ENCODE data around the gene NUDT16L1. TPM values are rescaled to one million over a fixed set of nuclear protein-coding genes. Genes with fewer than 3 reads are reported as not detected.

Gene NUDT16L1
- total and polyA plus RNA-seq, 12 donors: 16.3 to 99.3 (median 51.6) TPM

DNA sequence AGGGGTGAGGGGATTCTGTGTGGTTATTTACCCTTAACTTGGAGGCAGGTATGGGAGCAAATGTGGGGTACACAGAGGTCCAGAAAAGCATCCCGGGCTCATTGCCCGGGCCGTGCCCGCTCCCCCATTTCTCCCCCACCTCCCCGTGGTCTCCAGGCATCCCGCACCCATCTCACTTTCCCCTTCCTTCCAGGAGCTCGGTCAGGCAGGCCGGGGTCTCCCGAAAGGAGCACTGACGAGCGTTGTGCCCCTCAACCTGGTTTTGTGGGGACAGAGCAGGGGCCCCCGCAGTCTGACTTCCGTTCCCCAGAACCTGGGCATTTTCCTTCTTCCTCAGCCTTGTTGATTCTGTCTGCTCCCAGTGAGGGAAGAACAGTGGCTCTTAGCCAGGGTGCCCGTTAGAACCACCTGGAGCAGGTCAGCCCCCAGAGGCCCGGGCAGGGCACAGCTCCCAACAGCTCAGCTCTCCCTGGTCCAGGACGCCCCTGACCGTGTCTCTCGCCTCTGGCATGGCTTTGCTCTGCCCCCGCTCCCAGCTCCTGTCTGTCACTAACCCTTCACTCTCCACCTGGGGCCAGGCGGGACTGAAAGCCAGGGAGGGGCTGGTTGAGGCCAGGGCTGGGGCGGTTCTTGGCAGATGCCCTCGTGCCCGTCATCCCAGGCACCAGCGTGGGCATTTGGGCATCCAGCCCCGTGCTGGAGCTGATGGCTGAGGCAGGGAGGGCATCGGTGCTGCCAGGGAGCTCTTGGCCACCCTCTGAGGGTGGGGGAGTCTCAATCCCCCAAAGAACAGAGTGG is 12.5 kb upstream of the NUDT16L1 start:
- H3K27me3 ChIP-seq: no peaks in the 10 kb centered on the region
- peak overlapping the region in 1 of 4 donors; percentile 33 for H3K4me3 ChIP-seq
- H3K36me3 ChIP-seq (replicated peaks in 1 of 2): peaks cover 0 to 64% of the 10 kb centered on the region in 2 donors
- WGBS, 4 donors: 83 to 89% (median 85%) methylated on average over 20 to 26 of the region's 26 CpGs
- H3K4me1 ChIP-seq (replicated peaks in 1 of 2): peaks cover 20 to 26% of the 10 kb centered on the region in 2 donors
- no peak for DNase-seq
- peak overlapping the region in 3 of 5 donors; percentile 46 to 84 (median 77) for H3K27ac ChIP-seq
- TF ChIP-seq, protein P1, sequence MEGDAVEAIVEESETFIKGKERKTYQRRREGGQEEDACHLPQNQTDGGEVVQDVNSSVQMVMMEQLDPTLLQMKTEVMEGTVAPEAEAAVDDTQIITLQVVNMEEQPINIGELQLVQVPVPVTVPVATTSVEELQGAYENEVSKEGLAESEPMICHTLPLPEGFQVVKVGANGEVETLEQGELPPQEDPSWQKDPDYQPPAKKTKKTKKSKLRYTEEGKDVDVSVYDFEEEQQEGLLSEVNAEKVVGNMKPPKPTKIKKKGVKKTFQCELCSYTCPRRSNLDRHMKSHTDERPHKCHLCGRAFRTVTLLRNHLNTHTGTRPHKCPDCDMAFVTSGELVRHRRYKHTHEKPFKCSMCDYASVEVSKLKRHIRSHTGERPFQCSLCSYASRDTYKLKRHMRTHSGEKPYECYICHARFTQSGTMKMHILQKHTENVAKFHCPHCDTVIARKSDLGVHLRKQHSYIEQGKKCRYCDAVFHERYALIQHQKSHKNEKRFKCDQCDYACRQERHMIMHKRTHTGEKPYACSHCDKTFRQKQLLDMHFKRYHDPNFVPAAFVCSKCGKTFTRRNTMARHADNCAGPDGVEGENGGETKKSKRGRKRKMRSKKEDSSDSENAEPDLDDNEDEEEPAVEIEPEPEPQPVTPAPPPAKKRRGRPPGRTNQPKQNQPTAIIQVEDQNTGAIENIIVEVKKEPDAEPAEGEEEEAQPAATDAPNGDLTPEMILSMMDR (IDR thresholded peaks at IDR 0.05): no peak
- no peak for TF ChIP-seq POLR2A (IDR thresholded peaks at IDR 0.05)
- intact Hi-C loops (cut with DNase I): loop anchor here in 1 of 2 donors (5.0 kb wide), 1 partner anchor 54 kb away; no protein-coding TSS in a partner anchor
- no peaks in the 10 kb centered on the region for H3K9me3 ChIP-seq (replicated peaks in 1 of 3)

DNA sequence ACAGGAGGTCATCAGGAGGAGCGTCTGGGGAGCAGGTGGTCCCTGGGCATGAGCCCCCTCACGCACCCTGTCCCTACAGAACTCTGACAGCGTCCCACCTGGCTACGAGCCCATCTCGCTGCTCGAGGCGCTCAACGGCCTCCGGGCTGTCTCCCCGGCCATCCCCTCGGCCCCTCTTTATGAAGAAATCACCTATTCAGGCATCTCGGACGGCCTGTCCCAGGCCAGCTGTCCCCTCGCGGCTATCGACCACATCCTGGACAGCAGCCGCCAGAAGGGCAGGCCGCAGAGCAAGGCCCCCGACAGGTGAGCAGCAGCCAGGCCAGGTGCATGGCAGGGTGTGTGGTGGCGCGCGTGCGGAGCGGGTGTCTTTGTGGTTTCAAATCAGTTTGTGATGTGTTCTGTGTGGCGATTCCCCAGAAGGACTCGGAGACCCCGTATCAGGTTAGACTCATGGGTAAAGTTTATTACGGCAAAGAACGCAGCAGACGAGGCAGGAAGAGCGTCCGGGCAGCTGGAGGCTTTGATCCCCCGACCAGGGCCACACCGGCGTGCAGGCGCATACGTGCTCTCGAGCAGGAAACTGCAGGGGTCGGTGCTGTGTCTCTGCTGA is 11.8 kb upstream of the NUDT16L1 start:
- DNase-seq: peak in 1 of 7 donors; percentile 12

GRCh38 chr16:4682084-4682591 is 11.2 kb upstream of the NUDT16L1 start:
- H3K4me1 ChIP-seq (replicated peaks in 1 of 2): peaks cover 8 to 13% of the 10 kb centered on the region in 2 donors
- DNase-seq: peak in 1 of 7 donors; percentile 10
- WGBS, 4 donors: 71 to 81% (median 74%) methylated on average over 19 to 26 of the region's 26 CpGs
- H3K9me3 ChIP-seq (replicated peaks in 1 of 3): no peaks in the 10 kb centered on the region
- H3K27ac ChIP-seq: no peak overlapping the region
- no peaks in the 10 kb centered on the region for H3K27me3 ChIP-seq
- intact Hi-C loops (cut with DNase I): loop anchor here in 1 of 2 donors (5.0 kb wide), 1 partner anchor 55 kb away; no protein-coding TSS in a partner anchor
- TF ChIP-seq, protein P1 (IDR thresholded peaks at IDR 0.05): no peak
- no peak for TF ChIP-seq POLR2A (IDR thresholded peaks at IDR 0.05)
- H3K4me3 ChIP-seq: no peak overlapping the region
- peaks cover 0 to 68% of the 10 kb centered on the region in 2 donors for H3K36me3 ChIP-seq (replicated peaks in 1 of 2)

More for the DNA sequence above, 11.8 kb upstream of the NUDT16L1 start:
- intact Hi-C loops (cut with DNase I): loop anchor here in 1 of 2 donors (5.0 kb wide), 1 partner anchor 54 kb away; no protein-coding TSS in a partner anchor
- peaks cover 13 to 19% of the 10 kb centered on the region in 2 donors for H3K4me1 ChIP-seq (replicated peaks in 1 of 2)
- WGBS, 4 donors: 91 to 94% (median 94%) methylated on average over 37 to 39 of the region's 39 CpGs
- no peak overlapping the region for H3K4me3 ChIP-seq
- no peak for TF ChIP-seq POLR2A (IDR thresholded peaks at IDR 0.05)
- TF ChIP-seq, protein P1 (IDR thresholded peaks at IDR 0.05): no peak
- H3K36me3 ChIP-seq (replicated peaks in 1 of 2): peaks cover 0 to 69% of the 10 kb centered on the region in 2 donors
- H3K9me3 ChIP-seq (replicated peaks in 1 of 3): no peaks in the 10 kb centered on the region
- no peak overlapping the region for H3K27ac ChIP-seq
- H3K27me3 ChIP-seq: no peaks in the 10 kb centered on the region

Data from adrenal gland (tissue), 12 donors.